NCI-H1092 (cell line): ENCODE results near the gene PRLR.
"Not testable (repeated sequence)": the region's sequence is repeated elsewhere in the genome, so short reads cannot be mapped to it uniquely, and the experiment has no call there.

ENCODE experiments used
- DNase-seq: peaks from one replicate; lab custom pipeline; 2025; lab: John Stamatoyannopoulos, UW

PRLR gene

DNA sequence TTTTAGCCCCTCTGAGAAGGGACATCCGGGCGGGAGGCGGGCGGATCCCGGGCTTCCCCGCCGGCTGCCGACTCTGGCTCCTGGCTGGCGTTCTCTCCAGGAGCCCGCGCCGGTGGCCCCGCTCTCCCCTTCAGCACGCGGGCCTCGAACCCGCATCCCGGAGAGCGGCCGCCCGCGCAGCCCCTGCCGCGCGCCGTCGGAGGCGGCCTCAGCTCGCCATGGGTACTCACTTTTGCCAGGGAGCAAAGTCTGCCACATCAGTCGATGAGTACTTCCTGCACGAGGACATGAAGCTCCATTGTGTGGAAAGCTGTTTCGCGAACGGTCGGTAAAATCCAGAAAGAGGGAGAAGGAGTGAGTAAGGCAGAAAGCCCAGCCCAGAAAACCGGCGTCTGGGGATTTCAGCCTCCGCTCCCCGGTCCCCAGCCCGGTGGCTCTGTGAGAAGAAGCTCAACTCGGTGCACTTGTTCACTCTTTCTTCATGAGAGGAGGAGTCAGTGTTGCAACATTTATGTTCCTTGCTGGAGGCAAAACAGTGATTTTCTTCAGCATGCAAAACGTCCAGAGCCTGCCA lies at the start of gene PRLR:
Gene PRLR (minus strand): TSS at position 450 of the 574 bp plus-strand sequence. CDS start 140,867 bp downstream, outside the sequence.
- DNase-seq: no peak

DNA sequence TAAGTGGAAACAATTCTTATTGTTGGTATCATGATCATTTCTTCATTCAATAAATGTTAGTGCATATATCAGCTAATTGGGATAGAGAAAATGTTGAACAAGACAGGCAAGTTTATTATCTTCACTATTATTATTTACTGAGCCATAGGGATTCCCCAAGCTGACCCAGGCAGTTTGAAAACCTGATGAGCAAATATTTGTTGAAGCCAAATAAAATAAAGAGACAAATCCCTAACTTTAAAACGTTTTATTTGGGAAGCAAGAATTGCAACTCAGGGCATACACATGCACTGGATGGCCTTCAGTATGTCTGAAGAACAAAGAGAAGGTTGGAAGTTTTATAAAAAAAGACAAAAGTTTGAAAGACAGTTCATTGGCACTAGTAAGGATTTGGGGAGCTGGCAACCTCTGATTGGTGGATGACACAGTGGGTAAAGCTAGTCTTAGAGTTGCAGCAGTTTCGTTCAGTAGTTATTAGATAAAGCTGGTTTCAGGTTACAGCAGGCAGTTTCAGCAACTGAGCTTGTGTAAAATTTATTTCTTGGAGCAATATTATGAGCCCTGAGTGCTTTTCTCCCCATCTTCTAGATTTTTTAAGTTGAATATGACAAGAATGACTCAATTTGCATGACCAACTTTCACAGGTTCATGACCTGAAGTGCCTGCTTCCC lies 44.7 kb upstream of the PRLR start:
- no peak for DNase-seq

DNA sequence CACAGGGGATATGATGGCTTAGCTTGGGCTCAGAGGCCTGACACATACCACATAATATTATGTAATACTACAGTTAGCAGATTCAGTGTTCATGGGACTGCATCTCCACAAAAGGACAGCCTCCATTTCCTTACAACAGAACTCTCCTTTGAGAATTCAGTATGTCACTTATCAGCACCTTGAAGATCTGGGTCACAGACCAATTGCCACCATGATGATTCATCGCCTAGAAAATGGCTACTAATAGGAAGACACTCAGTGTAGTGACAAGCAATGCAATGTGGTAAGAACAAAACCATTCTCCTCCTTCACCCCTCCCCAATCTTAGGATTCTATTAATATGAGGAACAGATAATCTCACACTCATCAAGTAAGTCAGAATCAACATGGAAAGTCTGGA lies 38.7 kb upstream of the PRLR start:
- no peak for DNase-seq

DNA sequence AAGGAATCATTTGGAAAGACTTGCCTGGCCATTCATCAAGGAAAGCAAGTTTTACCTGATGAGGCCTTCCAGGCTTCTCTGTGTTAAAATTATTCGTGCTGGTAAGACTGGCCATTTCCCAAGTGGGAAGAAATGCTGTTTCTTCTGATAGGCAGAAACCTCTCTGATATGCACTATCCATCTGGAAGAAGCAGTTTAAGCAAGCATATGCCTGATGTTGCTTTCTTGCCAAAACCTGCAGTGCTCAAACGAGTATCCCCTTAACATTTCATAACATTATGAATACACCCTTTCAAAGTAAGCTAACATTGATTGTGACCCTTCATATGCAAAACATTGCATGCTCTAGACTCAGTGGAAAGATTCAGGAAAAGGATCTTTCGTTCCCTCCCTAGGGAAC lies 36.0 kb upstream of the PRLR start:
- DNase-seq: no peak

DNA sequence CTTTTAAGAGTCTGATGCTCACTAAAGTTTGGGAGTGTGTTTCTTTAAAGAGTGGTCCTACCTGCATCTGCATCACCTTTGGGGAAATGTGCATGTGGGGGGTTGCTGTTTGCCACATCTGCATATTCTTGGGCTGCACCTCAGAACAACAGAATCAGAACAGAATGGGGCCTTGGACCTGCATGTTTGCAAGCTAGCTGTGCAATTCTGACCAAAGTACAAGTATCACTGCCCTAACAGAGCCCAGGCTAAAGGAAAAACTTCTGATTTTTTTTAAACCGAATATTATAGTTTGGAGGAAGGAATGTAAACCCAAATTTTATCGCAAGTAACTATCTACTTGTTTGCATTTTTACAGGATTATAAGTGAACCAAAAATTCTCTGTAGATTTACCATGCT lies 34.2 kb upstream of the PRLR start:
- no peak for DNase-seq

DNA sequence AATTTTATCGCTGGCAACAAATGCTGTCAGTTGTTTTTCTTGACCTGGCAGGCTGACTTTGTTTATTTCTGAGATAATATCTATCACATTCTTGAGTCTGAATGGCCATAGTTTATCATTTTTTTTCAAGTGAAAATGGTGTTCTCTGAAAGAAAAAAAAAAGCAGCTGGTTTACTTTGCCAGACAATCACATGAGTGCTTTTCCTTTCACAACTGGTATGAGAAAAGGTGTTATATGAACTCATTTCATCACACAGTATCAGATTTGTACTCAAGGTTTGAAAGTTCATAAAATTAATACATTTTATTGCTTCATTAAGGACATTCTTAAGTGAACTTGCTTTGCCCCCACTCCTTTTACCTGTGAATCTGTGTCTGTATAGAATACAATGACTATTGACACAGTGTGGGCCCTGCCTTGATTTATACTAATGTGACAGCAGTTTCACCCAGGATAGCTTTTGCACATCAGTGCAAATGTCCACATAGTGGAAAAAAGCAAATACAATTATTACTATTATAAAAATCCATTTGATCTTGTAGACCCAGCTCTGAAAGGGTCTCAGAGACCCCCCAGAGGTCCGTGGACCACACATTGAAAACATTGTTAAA lies 33.1 kb upstream of the PRLR start:
- no peak for DNase-seq

DNA sequence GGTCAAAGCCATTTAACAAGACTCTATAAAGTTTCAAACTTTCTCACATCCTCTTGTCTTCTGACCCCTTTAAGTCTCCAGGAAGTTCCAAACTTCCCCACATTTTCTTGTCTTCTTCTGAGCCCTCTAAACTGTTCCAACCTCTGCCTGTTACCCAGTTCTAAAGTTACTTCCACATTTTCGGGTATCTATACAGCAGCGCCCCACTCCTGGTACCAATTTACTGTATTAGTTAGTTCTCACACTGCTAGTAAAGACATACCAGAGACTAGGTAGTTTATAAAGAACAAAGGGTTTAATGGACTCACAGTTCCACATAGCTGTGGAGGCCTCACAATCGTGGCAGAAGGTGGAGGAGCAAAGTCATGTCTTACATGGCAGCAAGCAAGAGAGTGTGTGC lies 23.3 kb upstream of the PRLR start:
- no peak for DNase-seq

DNA sequence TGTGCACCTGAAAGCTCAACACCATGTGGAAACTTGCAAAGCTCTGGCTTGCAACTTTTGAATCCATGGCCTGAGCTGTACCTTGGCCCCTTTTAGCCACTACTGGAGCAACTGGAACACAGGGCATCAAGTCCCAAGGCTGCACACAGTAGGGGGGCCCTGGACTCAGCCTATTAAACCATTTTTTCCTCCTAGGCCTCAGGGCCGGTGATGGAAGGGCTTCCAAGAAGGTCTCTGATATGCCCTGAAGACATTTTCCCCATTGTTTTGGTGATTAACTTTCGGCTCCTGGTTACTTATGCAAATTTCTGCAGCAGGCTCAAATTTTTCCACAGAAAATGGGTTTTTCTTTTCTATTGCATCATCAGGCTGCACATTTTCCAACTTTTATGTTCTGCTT lies 22.7 kb upstream of the PRLR start:
- no peak for DNase-seq

DNA sequence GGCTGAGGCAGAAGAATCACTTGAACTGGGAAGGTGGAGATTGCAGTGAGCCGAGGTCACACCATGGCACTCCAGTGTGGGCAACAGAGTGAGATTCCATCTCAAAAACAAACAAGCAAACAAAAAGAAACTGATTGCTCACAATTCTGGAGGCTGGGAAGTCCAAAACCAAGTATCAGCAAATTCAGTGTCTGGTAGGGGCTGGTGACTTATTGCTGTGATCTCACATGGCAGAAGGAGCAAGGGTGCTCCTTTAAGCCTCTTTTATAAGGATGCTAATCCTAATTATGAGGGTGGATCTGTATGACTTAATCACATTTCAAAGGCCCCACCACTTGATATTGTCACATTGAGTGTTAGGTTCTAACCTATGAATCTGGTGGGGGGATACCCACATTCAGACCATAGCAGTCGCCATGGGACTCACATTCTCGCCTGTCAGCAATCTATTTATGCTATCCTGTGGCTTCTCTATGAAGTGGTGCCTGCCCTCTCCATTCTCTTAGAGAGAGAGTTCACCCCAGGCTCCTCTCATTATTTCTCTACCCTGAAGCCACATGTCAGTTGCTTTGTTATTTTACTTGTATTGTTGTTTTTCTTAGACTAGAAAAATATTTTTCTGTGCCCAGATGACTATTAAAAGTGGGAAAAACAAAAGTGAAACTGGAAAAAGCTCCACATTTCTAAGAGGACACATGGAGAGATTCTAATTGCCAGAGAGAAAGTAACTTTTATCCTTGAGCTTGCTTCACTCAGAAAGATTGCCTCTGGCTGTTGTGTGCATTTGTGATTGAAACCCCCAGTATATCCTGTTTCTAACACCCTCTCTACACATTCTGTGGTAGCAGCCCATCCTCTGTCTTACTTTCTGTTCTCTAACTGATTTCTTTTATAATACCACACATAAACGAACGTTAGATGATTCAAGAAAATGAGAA lies 18.8 kb upstream of the PRLR start:
- no peak for DNase-seq

DNA sequence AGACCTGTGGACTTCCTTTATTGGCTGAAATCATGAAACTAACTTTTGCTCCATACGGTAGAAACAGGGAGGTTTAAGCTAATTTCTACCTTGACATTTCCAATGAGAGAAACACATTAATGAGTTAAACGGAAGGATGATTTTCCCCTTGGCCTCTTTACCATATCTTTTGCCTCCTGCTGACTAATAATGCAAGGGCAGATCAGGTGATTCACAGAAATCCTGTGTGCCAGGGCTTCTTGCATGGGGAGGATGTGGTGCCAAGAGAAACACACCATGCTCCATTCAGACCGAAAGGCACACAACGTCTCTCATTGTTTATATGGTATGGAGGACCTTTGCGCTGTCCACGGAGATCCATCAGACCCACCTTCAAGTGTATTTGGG lies 17.4 kb upstream of the PRLR start:
- peak; percentile 11 for DNase-seq

DNA sequence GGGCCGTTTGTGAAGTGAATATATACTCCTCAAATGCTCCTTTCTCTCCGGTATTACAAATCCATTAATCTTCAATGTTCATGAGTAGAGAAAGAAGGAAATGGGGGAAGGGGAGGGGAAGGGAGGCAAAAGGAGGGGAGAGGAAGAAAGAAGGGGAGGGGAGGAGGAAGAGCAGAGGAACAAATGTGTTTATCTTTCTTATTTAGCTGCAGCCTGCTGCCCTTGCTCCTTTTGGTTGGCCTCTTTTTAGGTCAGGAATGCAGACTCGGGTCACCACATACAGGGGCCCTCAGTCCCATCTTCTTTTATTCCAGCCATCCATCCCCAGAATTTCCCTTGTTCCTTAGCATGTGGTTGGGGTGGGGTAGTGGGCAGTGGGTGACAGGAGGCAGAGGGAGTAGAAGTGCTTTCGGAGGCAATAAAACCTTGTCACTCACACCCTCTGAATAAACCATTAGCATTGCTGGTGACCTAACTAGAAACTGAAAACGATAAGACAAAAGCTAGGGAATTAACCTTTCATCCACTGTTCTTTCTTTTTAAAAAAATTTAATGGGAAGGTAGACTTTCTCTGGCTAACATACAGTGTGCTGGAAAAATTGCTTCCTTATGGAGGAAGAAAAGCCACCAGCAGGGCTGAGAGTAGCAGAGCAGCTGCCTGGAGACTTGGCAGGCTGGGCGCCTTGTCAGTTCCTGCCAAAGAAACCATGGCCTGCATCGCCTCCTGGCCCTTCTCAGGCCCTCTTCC lies 16.8 kb upstream of the PRLR start:
- DNase-seq: peak; percentile 20

DNA sequence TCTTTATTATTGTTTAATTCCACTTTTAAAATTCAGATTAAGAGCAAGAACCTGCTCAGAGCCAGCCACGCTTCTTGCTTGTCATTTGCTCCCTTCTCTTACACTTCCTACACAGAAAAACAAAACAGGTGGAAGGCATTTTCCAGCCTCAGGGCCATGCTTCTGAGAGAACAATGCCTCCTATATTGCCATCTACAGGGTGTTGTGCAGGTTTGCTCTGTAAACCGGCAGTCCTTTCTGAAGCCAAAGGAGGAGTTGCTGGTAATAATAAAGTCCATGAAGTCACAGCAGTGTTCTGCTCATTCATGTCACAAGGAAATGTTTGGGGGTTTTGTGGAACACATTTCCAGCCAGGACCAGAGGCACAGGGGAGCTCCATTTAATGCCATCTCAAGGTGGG lies 16.1 kb upstream of the PRLR start:
- DNase-seq: no peak

DNA sequence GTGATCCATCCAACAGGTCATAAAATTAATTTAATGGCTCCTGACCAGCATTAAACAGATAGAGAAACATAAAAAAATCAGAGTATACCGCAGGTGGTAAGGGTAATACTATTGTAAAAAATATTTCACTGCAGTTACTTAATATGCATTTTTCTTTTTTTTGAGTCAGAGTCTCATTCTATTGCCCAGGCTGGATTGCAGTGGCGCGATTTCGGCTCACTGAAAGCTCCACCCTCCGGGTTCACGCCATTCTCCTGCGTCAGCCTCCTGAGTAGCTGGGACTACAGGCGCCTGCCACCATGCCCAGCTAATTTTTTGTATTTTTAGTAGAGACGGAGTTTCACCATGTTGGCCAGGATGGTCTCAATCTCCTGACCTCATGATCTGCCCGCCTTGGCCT lies 15.1 kb upstream of the PRLR start:
- not testable (repeated sequence) for DNase-seq

DNA sequence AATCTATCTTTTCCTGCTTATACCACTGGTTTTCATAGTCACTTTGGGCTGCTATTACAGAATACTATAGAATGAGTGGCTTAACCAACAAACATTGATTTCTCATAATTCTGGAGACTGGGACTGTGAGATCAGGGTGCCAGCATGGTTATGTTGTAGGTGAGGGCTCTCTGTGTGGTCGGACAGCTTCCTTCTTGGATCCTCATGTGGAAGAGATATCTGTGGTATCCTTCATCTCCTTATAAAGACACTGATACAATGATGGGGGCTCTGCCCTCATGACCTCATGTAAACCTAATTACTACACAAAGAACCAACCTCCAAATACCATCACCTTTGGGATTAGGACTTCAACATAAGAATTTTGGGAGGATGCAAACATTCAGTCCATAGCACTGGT lies 13.9 kb upstream of the PRLR start:
- no peak for DNase-seq

DNA sequence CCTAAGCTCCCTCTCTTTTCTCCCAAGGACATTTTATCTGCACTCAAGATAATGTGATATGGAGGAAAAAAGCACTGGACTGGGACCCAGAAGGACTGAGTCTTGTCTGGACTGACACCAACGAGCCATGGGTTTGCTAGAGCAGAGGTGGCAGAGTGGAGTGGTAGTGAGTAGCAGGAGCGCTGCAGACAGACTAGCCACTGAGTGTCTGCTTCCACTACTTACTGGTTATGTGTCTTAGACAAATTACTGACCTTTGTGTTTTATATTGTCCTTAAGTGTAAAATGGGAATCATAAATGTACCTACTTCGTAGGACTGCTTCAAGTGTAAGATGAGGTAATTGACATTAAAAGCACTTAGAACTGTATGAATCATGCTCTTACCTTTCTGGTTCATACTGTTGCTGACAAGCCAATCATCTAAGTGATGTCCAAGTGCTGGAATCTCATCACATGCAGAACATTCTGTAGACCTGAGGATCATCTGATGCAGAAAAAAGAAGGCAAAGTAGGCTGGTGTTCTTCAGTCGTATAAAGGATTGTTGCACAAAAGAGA lies 12.5 kb upstream of the PRLR start:
- DNase-seq: no peak

DNA sequence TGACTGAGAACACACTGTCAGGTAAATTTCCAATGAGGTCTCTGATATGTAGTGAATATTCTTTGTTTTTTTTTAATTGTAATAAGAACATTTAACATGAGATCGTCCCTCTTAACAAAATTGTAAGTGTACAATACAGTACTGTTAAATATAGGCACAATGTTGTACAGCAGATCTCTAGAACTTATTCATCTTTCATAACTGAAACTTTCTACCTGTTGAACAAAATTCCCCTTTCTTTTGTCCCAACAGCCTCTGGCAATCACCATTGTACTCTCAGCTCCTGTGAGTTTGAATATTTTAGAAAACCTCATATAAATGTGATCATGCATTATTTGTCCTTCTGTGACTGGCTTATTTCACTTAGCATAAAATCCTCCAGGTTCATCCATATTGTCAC lies 10.6 kb upstream of the PRLR start:
- no peak for DNase-seq

DNA sequence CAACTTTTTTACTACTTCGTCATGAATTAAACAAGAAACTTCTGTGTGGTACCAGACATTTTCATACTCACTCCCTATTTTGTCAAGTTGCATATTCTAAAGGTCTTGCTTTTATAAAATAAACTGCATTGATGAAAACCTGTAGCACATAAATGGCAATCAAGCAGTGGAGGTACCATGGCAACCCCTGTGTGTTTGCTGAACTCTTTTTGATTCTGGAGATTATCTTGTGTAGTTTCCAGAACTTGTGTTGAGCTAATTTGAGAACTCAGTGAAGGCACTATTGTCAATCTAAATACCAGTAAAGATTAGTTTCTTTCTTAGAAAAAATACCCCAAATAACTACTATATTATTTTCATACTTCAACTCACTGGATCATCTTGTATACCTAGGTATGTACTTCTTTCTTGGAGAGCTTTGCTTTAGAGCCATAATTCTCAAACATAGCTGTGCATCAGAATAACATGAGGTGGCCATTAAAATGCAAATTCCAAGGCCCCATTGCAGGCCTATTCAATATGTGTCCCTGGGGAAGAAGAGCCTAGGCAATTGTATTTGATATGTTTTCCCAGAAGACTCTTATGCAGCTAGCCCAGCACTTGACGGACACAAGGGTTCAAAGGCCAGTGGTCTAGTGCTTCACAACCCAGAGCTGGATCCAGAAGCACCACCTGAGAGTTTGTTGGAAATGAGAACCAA lies 9.8 kb upstream of the PRLR start:
- no peak for DNase-seq

DNA sequence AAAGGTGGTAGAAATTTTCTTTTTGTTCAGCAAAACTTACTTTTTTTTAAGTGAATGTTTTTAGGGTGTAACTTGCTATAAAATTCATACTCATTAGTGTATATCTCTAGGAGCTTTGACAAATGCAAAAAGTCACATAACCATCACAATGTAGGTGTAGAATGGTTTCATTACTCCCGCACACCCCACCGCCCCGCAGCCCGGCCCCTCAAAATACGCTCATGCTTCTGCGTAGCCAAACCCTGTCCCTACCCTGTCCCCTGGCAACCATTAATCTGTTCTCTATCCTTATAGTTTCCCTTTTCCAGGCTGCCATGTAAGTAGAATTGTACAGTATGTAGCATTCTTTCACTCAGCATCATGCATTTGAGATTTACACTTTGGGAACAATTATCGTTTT lies 9.2 kb upstream of the PRLR start:
- no peak for DNase-seq

DNA sequence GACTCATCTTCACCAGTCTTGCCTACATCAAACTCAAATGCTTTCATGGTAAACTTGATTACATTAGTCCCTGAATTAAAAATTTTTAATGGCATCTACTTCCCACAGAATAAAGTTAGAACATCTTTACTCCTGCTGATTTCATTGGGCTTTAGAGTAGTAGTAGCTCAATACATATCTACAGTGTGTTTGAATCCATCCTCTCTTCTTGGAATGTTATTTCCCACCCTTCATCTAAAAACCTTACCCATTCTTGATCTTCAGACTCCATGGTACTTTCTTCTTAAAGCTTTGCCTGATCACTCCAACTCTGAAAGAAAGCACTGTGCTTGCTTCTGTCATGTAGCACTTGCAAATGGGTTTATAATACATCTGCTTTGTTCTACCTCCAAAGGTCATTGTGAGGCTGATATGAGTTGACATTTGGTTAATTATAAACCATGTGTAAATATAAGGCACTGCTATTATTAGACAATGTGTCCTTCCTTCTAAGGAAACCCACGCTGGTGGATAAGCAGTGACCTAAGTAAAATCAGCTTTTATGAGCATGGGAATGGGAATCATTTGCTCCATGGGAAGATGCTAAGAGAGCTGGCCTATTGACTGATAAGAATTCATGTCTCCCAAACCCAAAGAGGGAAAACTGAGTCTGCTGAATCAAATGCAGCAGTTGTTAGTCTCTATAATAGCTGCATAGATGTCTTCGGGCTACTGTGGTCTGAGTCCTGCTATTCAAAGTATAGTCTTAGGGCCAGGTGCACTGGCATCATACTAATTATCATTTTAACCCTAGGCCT lies 7.5 kb upstream of the PRLR start:
- DNase-seq: no peak

DNA sequence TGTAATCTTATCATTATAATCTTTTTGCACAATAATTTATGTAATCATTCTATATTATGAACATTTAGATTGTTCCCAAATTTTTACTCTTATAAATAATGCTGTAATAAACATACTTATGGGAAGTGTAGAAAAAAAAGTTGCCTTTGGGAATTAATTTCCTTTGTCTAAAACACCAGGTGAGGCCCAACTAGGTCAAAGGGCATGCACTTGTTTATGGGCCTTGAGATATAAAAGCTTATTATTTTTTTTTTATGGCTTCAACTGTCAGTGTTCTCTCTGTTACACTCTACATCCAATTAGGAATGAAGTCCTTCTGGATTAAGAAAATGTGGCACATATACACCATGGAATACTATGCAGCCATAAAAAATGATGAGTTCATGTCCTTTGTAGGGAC lies 6.5 kb upstream of the PRLR start:
- no peak for DNase-seq
